ENCODE results near the gene TFAP2B. TPM values are rescaled to one million over a fixed set of nuclear protein-coding genes. Genes with fewer than 3 reads are reported as not detected.

The TFAP2B gene
- total and polyA plus RNA-seq, 2 donors: 0.05 to 0.18 TPM

GRCh38 chr6:50821441-50822077 lies 2.9 kb downstream of the TFAP2B start:
- no peak for DNase-seq (ENCODE audit: low read depth in 6 of 9, low spot score in 9 of 9)
- Histone ChIP-seq H3K27me3 (ENCODE audit: control insufficient read depth in 2 of 2, insufficient read depth in 1 of 2, low read length in 1 of 2) (peaks cover 61 to 99% of the 10 kb centered on the region in 2 donors), H3K36me3 (ENCODE audit: control insufficient read depth in 2 of 2, insufficient read depth in 2 of 2, low read length in 1 of 2) (no peaks in the 10 kb centered on the region), H3K9me3 (ENCODE audit: control insufficient read depth in 2 of 2, insufficient read depth in 1 of 2, low read length in 1 of 2) (no peaks in the 10 kb centered on the region), H3K27ac (ENCODE audit: low read depth in 1 of 2, low read length in 1 of 2) (no peak overlapping the region), H3K4me3 (ENCODE audit: low read length in 2 of 2) (no peak overlapping the region), H3K4me1 (ENCODE audit: control insufficient read depth in 2 of 2, insufficient read depth in 2 of 2, low read length in 2 of 2) (no peaks in the 10 kb centered on the region)
- 7% methylated on average over 20 of the region's 20 CpGs for WGBS

GRCh38 chr6:50822078-50822476 lies 3.4 kb downstream of the TFAP2B start:
- WGBS: 7% methylated on average over 6 of the region's 6 CpGs
- Histone ChIP-seq H3K27ac (ENCODE audit: low read depth in 1 of 2, low read length in 1 of 2) (no peak overlapping the region), H3K36me3 (ENCODE audit: control insufficient read depth in 2 of 2, insufficient read depth in 2 of 2, low read length in 1 of 2) (no peaks in the 10 kb centered on the region), H3K9me3 (ENCODE audit: control insufficient read depth in 2 of 2, insufficient read depth in 1 of 2, low read length in 1 of 2) (no peaks in the 10 kb centered on the region), H3K27me3 (ENCODE audit: control insufficient read depth in 2 of 2, insufficient read depth in 1 of 2, low read length in 1 of 2) (peaks cover 62 to 99% of the 10 kb centered on the region in 2 donors), H3K4me3 (ENCODE audit: low read length in 2 of 2) (no peak overlapping the region), H3K4me1 (ENCODE audit: control insufficient read depth in 2 of 2, insufficient read depth in 2 of 2, low read length in 2 of 2) (no peaks in the 10 kb centered on the region)
- no peak for DNase-seq (ENCODE audit: low read depth in 6 of 9, low spot score in 9 of 9)

GRCh38 chr6:50823094-50823920 lies 4.6 kb downstream of the TFAP2B start:
- H3K4me1 ChIP-seq (ENCODE audit: control insufficient read depth in 2 of 2, insufficient read depth in 2 of 2, low read length in 2 of 2): no peaks in the 10 kb centered on the region

GRCh38 chr6:50824552-50824951 lies 5.9 kb downstream of the TFAP2B start:
- WGBS: 10% methylated on average over 2 of the region's 2 CpGs
- DNase-seq (ENCODE audit: low read depth in 6 of 9, low spot score in 9 of 9): no peak
- Histone ChIP-seq H3K27ac (ENCODE audit: low read depth in 1 of 2, low read length in 1 of 2) (no peak overlapping the region), H3K4me3 (ENCODE audit: low read length in 2 of 2) (no peak overlapping the region), H3K9me3 (ENCODE audit: control insufficient read depth in 2 of 2, insufficient read depth in 1 of 2, low read length in 1 of 2) (no peaks in the 10 kb centered on the region), H3K27me3 (ENCODE audit: control insufficient read depth in 2 of 2, insufficient read depth in 1 of 2, low read length in 1 of 2) (peaks cover 45 to 89% of the 10 kb centered on the region in 2 donors), H3K4me1 (ENCODE audit: control insufficient read depth in 2 of 2, insufficient read depth in 2 of 2, low read length in 2 of 2) (no peaks in the 10 kb centered on the region), H3K36me3 (ENCODE audit: control insufficient read depth in 2 of 2, insufficient read depth in 2 of 2, low read length in 1 of 2) (no peaks in the 10 kb centered on the region)

More at GRCh38 chr6:50823094-50823920, 4.6 kb downstream of the TFAP2B start:
- DNase-seq (ENCODE audit: low read depth in 6 of 9, low spot score in 9 of 9): no peak
- no peak overlapping the region for H3K27ac ChIP-seq (ENCODE audit: low read depth in 1 of 2, low read length in 1 of 2)
- H3K27me3 ChIP-seq (ENCODE audit: control insufficient read depth in 2 of 2, insufficient read depth in 1 of 2, low read length in 1 of 2): peaks cover 56 to 98% of the 10 kb centered on the region in 2 donors
- WGBS: 9% methylated on average over 46 of the region's 46 CpGs
- no peaks in the 10 kb centered on the region for H3K9me3 ChIP-seq (ENCODE audit: control insufficient read depth in 2 of 2, insufficient read depth in 1 of 2, low read length in 1 of 2)
- no peak overlapping the region for H3K4me3 ChIP-seq (ENCODE audit: low read length in 2 of 2)
- H3K36me3 ChIP-seq (ENCODE audit: control insufficient read depth in 2 of 2, insufficient read depth in 2 of 2, low read length in 1 of 2): no peaks in the 10 kb centered on the region

- peaks cover 36 to 86% of the 10 kb centered on the region in 2 donors for H3K27me3 ChIP-seq (ENCODE audit: control insufficient read depth in 2 of 2, insufficient read depth in 1 of 2, low read length in 1 of 2)
- WGBS: 10% methylated on average over 16 of the region's 16 CpGs
- DNase-seq (ENCODE audit: low read depth in 6 of 9, low spot score in 9 of 9): no peak
- H3K4me3 ChIP-seq (ENCODE audit: low read length in 2 of 2): no peak overlapping the region
- no peaks in the 10 kb centered on the region for H3K9me3 ChIP-seq (ENCODE audit: control insufficient read depth in 2 of 2, insufficient read depth in 1 of 2, low read length in 1 of 2)
- no peak overlapping the region for H3K27ac ChIP-seq (ENCODE audit: low read depth in 1 of 2, low read length in 1 of 2)
- no peaks in the 10 kb centered on the region for H3K4me1 ChIP-seq (ENCODE audit: control insufficient read depth in 2 of 2, insufficient read depth in 2 of 2, low read length in 2 of 2)
- no peaks in the 10 kb centered on the region for H3K36me3 ChIP-seq (ENCODE audit: control insufficient read depth in 2 of 2, insufficient read depth in 2 of 2, low read length in 1 of 2)
These were observed 6.8 kb downstream of the TFAP2B start for GRCh38 chr6:50825375-50826036.

GRCh38 chr6:50826037-50826761 lies 7.5 kb downstream of the TFAP2B start:
- H3K9me3 ChIP-seq (ENCODE audit: control insufficient read depth in 2 of 2, insufficient read depth in 1 of 2, low read length in 1 of 2): no peaks in the 10 kb centered on the region
- no peak overlapping the region for H3K4me3 ChIP-seq (ENCODE audit: low read length in 2 of 2)
- H3K4me1 ChIP-seq (ENCODE audit: control insufficient read depth in 2 of 2, insufficient read depth in 2 of 2, low read length in 2 of 2): no peaks in the 10 kb centered on the region
- DNase-seq (ENCODE audit: low read depth in 6 of 9, low spot score in 9 of 9): no peak
- H3K27ac ChIP-seq (ENCODE audit: low read depth in 1 of 2, low read length in 1 of 2): no peak overlapping the region
- no peaks in the 10 kb centered on the region for H3K36me3 ChIP-seq (ENCODE audit: control insufficient read depth in 2 of 2, insufficient read depth in 2 of 2, low read length in 1 of 2)
- H3K27me3 ChIP-seq (ENCODE audit: control insufficient read depth in 2 of 2, insufficient read depth in 1 of 2, low read length in 1 of 2): peaks cover 31 to 82% of the 10 kb centered on the region in 2 donors
- 17% methylated on average over 19 of the region's 19 CpGs for WGBS

GRCh38 chr6:50826803-50827202 lies 8.1 kb downstream of the TFAP2B start:
- Histone ChIP-seq H3K4me3 (ENCODE audit: low read length in 2 of 2) (no peak overlapping the region), H3K27me3 (ENCODE audit: control insufficient read depth in 2 of 2, insufficient read depth in 1 of 2, low read length in 1 of 2) (peaks cover 31 to 81% of the 10 kb centered on the region in 2 donors), H3K4me1 (ENCODE audit: control insufficient read depth in 2 of 2, insufficient read depth in 2 of 2, low read length in 2 of 2) (no peaks in the 10 kb centered on the region), H3K9me3 (ENCODE audit: control insufficient read depth in 2 of 2, insufficient read depth in 1 of 2, low read length in 1 of 2) (no peaks in the 10 kb centered on the region), H3K36me3 (ENCODE audit: control insufficient read depth in 2 of 2, insufficient read depth in 2 of 2, low read length in 1 of 2) (no peaks in the 10 kb centered on the region), H3K27ac (ENCODE audit: low read depth in 1 of 2, low read length in 1 of 2) (no peak overlapping the region)
- 10% methylated on average over 15 of the region's 15 CpGs for WGBS
- DNase-seq (ENCODE audit: low read depth in 6 of 9, low spot score in 9 of 9): no peak

- Histone ChIP-seq H3K9me3 (ENCODE audit: control insufficient read depth in 2 of 2, insufficient read depth in 1 of 2, low read length in 1 of 2) (no peaks in the 10 kb centered on the region), H3K36me3 (ENCODE audit: control insufficient read depth in 2 of 2, insufficient read depth in 2 of 2, low read length in 1 of 2) (no peaks in the 10 kb centered on the region), H3K27ac (ENCODE audit: low read depth in 1 of 2, low read length in 1 of 2) (no peak overlapping the region), H3K4me1 (ENCODE audit: control insufficient read depth in 2 of 2, insufficient read depth in 2 of 2, low read length in 2 of 2) (no peaks in the 10 kb centered on the region), H3K4me3 (ENCODE audit: low read length in 2 of 2) (no peak overlapping the region), H3K27me3 (ENCODE audit: control insufficient read depth in 2 of 2, insufficient read depth in 1 of 2, low read length in 1 of 2) (peaks cover 25 to 65% of the 10 kb centered on the region in 2 donors)
- DNase-seq (ENCODE audit: low read depth in 6 of 9, low spot score in 9 of 9): no peak
- 27% methylated on average over 2 of the region's 2 CpGs for WGBS
These were observed 10.4 kb downstream of the TFAP2B start for GRCh38 chr6:50829049-50829448.

Data from thymus (tissue), 11 donors.